Gastrocnemius medialis (tissue), 4 donors: Measurements from ENCODE around the gene BCCIP.

Experiments used
- POLR2A ChIP-seq, 2 donors: fragments of 450-650 bp; IDR thresholded peaks; one replicate each; pipeline ENCODE4 v1.6.1; 2017; ENCODE audit warnings: antibody characterized with exemption in 2 of 2, mild to moderate bottlenecking in 2 of 2, moderate library complexity in 2 of 2
- TF ChIP-seq, protein P1 (sequence below), 5 experiments: fragments of 450-650 bp in 3 of 5; fragments of 200-600 bp in 2 of 5; sonication (generic) in 2 of 5; IDR thresholded peaks in 4 of 5; conservative IDR thresholded peaks in 1 of 5; 1 replicate in 4 of 5; 2 replicates in 1 of 5; pipeline ENCODE4 v1.5.1; 2016 to 2019; ENCODE audit warnings: antibody characterized with exemption in 5 of 5, mild to moderate bottlenecking in 3 of 5, moderate library complexity in 3 of 5

DNA sequence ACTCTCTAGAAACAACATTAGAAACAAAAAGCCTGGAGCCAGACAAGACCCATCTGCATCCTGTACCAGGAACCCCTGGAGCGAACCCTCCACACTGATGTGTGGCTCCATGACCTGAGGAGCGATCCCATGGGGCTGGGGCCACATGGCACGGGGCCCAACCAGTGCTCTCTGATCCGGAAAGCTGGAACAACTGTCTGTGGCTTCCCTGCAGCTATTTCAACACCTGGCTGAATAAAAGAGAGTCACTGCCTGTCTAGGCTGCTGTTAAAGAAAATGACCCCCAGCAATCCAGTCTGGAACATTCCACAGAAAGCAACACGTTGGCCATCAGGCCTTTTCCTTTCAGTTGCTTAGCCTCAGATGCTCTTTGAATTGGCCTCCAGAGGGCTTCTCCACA lies 21.2 kb upstream of the BCCIP start:
- TF ChIP-seq, protein P1, sequence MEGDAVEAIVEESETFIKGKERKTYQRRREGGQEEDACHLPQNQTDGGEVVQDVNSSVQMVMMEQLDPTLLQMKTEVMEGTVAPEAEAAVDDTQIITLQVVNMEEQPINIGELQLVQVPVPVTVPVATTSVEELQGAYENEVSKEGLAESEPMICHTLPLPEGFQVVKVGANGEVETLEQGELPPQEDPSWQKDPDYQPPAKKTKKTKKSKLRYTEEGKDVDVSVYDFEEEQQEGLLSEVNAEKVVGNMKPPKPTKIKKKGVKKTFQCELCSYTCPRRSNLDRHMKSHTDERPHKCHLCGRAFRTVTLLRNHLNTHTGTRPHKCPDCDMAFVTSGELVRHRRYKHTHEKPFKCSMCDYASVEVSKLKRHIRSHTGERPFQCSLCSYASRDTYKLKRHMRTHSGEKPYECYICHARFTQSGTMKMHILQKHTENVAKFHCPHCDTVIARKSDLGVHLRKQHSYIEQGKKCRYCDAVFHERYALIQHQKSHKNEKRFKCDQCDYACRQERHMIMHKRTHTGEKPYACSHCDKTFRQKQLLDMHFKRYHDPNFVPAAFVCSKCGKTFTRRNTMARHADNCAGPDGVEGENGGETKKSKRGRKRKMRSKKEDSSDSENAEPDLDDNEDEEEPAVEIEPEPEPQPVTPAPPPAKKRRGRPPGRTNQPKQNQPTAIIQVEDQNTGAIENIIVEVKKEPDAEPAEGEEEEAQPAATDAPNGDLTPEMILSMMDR (IDR thresholded peaks at IDR 0.05 in 4 of 5, conservative IDR thresholded peaks at IDR 0.05 in 1 of 5), result no peak
- TF ChIP-seq POLR2A (IDR thresholded peaks at IDR 0.05), result no peak
